ENCODE data around the gene ATOH8.

ATOH8 gene

GRCh38 chr2:85800586-85800985 is 46.8 kb downstream of the ATOH8 start:
- DNase-seq (ENCODE audit: low spot score) = no peak
- Histone ChIP-seq H3K27ac (no peak overlapping the region), H3K4me3 (no peak overlapping the region)
- no peak for TF ChIP-seq CTCF (IDR thresholded peaks at IDR 0.05)

DNA sequence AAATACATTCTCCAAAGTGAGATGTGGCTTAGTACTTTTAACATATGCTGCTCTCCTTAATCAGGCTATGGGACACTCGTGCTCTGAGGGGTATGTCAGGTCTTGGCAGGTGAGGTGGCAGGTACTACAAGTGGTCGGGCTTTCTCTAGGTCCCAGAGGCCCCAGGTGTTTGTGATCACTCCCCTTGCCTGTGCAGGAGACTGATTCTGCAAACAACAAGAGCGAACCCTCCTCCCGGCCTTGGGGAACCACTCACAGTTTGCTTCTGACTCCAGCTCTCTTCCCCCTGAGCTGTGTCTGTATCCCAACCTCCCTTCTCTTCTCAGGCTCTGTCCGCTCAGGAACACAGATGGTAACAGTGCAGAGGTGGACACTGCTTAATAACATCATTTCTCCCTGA is 48.1 kb downstream of the ATOH8 start:
- TF ChIP-seq CTCF (IDR thresholded peaks at IDR 0.05) = no peak
- DNase-seq (ENCODE audit: low spot score) = peak; percentile 58
- Histone ChIP-seq H3K27ac (no peak overlapping the region), H3K4me3 (no peak overlapping the region)

- Histone ChIP-seq H3K4me3 (no peak overlapping the region), H3K27ac (no peak overlapping the region)
- peak; percentile 40 for DNase-seq (ENCODE audit: low spot score)
- no peak for TF ChIP-seq CTCF (IDR thresholded peaks at IDR 0.05)
Measured at GRCh38 chr2:85802354-85803103, 48.7 kb downstream of the ATOH8 start.

DNA sequence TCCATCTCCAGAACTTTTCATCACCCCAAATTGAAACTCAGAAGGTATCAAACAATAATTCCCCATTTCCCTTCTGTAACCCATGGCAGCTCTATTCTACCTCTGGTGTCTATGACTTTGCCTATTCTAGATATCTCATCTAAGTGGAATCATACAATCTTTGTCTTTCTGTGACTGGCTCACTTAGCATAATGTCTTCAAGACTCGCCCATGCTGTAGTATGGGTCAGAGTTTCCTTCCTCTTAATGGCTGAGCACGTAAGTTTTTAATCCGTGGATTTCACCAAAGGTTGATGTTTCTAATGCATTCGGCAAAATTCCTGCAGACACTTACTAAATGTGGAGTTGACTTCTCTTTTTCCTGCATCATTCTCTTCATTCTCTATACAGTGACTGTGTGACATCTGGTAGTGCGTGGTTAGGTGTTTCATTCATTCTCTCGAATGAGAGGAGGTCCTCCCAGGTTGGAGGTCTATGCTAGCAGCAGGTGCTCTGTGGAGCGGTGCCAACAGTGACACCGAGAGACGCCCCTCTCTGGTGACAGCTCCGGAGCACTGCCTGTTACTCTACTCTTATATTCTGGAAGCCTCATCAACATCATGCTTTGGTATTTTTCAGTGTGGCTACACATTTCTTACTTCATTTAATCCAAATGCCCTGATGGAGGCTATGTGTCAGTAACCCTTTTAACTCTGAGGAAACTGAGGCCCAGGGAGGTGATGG is 50.1 kb downstream of the ATOH8 start:
- TF ChIP-seq CTCF (IDR thresholded peaks at IDR 0.05) = no peak
- no peak overlapping the region for H3K4me3 ChIP-seq
- H3K27ac ChIP-seq = no peak overlapping the region
- peak; percentile 36 for DNase-seq (ENCODE audit: low spot score)

- no peak overlapping the region for H3K27ac ChIP-seq
- DNase-seq (ENCODE audit: low spot score) = no peak
- H3K4me3 ChIP-seq = no peak overlapping the region
- TF ChIP-seq CTCF (IDR thresholded peaks at IDR 0.05) = peak; percentile 64
Measured at GRCh38 chr2:85804583-85804982, 50.8 kb downstream of the ATOH8 start.

DNA sequence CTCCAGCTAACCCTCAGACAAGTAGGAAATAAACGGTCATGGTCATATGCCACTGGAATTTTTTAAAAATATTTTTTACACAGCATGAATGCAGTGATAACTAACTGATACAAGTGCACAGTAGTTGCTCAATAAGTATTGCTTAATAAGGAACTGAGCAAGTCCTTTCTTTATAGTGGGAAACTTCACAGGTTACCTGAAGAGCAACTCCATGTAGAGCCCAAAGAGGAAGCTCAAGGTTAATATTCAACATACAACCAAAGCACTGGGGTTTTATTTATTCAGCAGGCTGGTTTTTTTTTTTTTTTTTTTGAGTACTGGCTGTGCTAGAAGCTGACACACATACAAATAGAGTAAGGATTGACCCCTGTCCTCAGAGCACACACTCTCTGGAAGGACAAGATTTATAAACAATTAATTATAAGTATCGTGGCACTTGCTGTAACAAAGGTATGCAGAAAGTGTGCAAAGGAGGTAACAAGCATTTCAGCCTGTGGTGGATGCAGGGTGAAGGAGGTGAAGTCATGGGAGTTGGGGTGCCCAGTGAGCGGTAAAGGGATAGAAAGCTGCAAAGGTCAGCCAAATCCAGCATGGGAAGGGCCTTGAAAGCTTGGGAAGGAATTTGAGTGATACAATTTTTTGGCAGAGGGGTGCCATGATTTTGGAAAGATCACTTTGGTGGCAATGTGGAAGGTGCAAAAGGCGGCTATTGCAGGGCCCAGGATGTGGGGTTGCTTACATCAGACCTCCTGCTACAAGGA is 52.7 kb downstream of the ATOH8 start:
- Histone ChIP-seq H3K4me3 (no peak overlapping the region), H3K27ac (no peak overlapping the region)
- peak; percentile 22 for DNase-seq (ENCODE audit: low spot score)
- TF ChIP-seq CTCF (IDR thresholded peaks at IDR 0.05) = no peak
